ENCODE results near the gene OR4D9.

The OR4D9 gene

GRCh38 chr11:59520741-59521140 is 9.4 kb downstream of the OR4D9 start:
- TF ChIP-seq EGR1 (IDR thresholded peaks at IDR 0.05): no peak
- no peak for TF ChIP-seq USF1 (IDR thresholded peaks at IDR 0.05)
- no peak for TF ChIP-seq TEAD4 (IDR thresholded peaks at IDR 0.05)
- no peak for TF ChIP-seq TAF1 (IDR thresholded peaks at IDR 0.05; ENCODE audit: low read depth)
- TF ChIP-seq EP300 (IDR thresholded peaks at IDR 0.05; ENCODE audit: borderline replicate concordance): no peak
- TF ChIP-seq REST (IDR thresholded peaks at IDR 0.05; ENCODE audit: low read depth): no peak
- TF ChIP-seq CEBPB (IDR thresholded peaks at IDR 0.05): no peak
- TF ChIP-seq, protein P1, sequence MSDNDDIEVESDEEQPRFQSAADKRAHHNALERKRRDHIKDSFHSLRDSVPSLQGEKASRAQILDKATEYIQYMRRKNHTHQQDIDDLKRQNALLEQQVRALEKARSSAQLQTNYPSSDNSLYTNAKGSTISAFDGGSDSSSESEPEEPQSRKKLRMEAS (IDR thresholded peaks at IDR 0.05): no peak
- TF ChIP-seq ZBTB7A (IDR thresholded peaks at IDR 0.05; ENCODE audit: low read depth): no peak
- TF ChIP-seq CREB1 (IDR thresholded peaks at IDR 0.05; ENCODE audit: low read depth): no peak
- TF ChIP-seq FOXM1 (IDR thresholded peaks at IDR 0.05; ENCODE audit: borderline replicate concordance, low read depth): no peak
- no peak for TF ChIP-seq YY1 (IDR thresholded peaks at IDR 0.05; ENCODE audit: low read depth)
- no peak for TF ChIP-seq TCF12 (IDR thresholded peaks at IDR 0.05; ENCODE audit: low read depth)
- no peak for TF ChIP-seq NFIC (IDR thresholded peaks at IDR 0.05)
- no peak for TF ChIP-seq RAD21 (IDR thresholded peaks at IDR 0.05; ENCODE audit: low read depth)

- TF ChIP-seq TCF12 (IDR thresholded peaks at IDR 0.05; ENCODE audit: low read depth) (no peak), RAD21 (IDR thresholded peaks at IDR 0.05; ENCODE audit: low read depth) (no peak), TEAD4 (IDR thresholded peaks at IDR 0.05) (no peak), NFIC (IDR thresholded peaks at IDR 0.05) (no peak), FOXM1 (IDR thresholded peaks at IDR 0.05; ENCODE audit: borderline replicate concordance, low read depth) (no peak), EGR1 (IDR thresholded peaks at IDR 0.05) (no peak), CEBPB (IDR thresholded peaks at IDR 0.05) (no peak), CREB1 (IDR thresholded peaks at IDR 0.05; ENCODE audit: low read depth) (no peak), TAF1 (IDR thresholded peaks at IDR 0.05; ENCODE audit: low read depth) (no peak), YY1 (IDR thresholded peaks at IDR 0.05; ENCODE audit: low read depth) (no peak), REST (IDR thresholded peaks at IDR 0.05; ENCODE audit: low read depth) (no peak), ZBTB7A (IDR thresholded peaks at IDR 0.05; ENCODE audit: low read depth) (no peak), EP300 (IDR thresholded peaks at IDR 0.05; ENCODE audit: borderline replicate concordance) (no peak), USF1 (IDR thresholded peaks at IDR 0.05) (no peak)
- TF ChIP-seq, protein P1 (IDR thresholded peaks at IDR 0.05): no peak
Observed at GRCh38 chr11:59523541-59523940, 12.2 kb downstream of the OR4D9 start.

GRCh38 chr11:59528711-59529110 is 17.4 kb downstream of the OR4D9 start:
- TF ChIP-seq YY1 (IDR thresholded peaks at IDR 0.05; ENCODE audit: low read depth): no peak
- TF ChIP-seq RAD21 (IDR thresholded peaks at IDR 0.05; ENCODE audit: low read depth): no peak
- TF ChIP-seq USF1 (IDR thresholded peaks at IDR 0.05): no peak
- TF ChIP-seq ZBTB7A (IDR thresholded peaks at IDR 0.05; ENCODE audit: low read depth): no peak
- no peak for TF ChIP-seq FOXM1 (IDR thresholded peaks at IDR 0.05; ENCODE audit: borderline replicate concordance, low read depth)

DNA sequence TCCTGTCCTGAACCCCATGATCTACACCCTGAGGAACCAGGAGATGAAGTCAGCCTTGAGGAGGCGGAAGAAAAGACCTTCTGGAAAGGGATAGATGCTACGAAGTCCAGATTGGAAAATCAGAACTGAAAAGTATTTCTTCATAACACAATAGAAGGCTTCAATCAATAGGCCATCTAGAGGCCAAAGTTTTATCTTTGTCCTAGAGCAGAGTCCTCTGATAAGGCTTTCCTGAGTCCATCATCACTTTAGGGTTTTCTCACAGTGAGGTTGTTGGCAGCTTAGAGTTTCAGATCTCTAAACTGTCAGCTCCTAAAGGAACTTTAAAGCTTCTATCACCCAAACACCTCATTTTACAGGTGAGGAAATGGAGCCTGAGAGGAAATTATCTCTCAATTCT is 21.3 kb downstream of the OR4D9 start:
- TF ChIP-seq TAF1 (IDR thresholded peaks at IDR 0.05; ENCODE audit: low read depth) (no peak), CREB1 (IDR thresholded peaks at IDR 0.05; ENCODE audit: low read depth) (no peak), REST (IDR thresholded peaks at IDR 0.05; ENCODE audit: low read depth) (no peak), RAD21 (IDR thresholded peaks at IDR 0.05; ENCODE audit: low read depth) (no peak), EP300 (IDR thresholded peaks at IDR 0.05; ENCODE audit: borderline replicate concordance) (no peak), ZBTB7A (IDR thresholded peaks at IDR 0.05; ENCODE audit: low read depth) (no peak), NFIC (IDR thresholded peaks at IDR 0.05) (no peak), YY1 (IDR thresholded peaks at IDR 0.05; ENCODE audit: low read depth) (no peak), USF1 (IDR thresholded peaks at IDR 0.05) (no peak), CEBPB (IDR thresholded peaks at IDR 0.05) (no peak), TEAD4 (IDR thresholded peaks at IDR 0.05) (no peak)

Data from Ishikawa (cell line).